Tibial nerve (tissue), 4 donors: ENCODE measurements around the gene ARID3A. TPM values are rescaled to one million over a fixed set of nuclear protein-coding genes. Genes with fewer than 3 reads are reported as not detected.

Experiments
- small RNA-seq: library from RNA; depleted of rRNA; stranded (forward); fragments of <200 nt; gene quantifications from one replicate; pipeline ENCODE3, GENCODE V24; 2016
- total RNA-seq, 4 donors: library from RNA; depleted of rRNA; stranded (reverse); fragments of >200 nt; gene quantifications; one replicate each; pipeline ENCODE4 v1.1.0, GENCODE V29; 2016

Gene ARID3A
- total RNA-seq, 4 donors from 2014 or later: 8.1 to 15.3 (median 12.5) TPM

Small RNA genes within 50 kb of the gene (small RNA-seq; reads per million reads assigned to genes)
- not detected for gene RNU6-2
- not detected for gene RNU6-9

Other genes with a start within 250 kb of the ARID3A start
- 100 to 1,000 TPM; 582 to 977 (median 642) TPM for gene FSTL3, start 249.6 kb upstream of the ARID3A start, total RNA-seq
- gene PRSS57, start 230.6 kb upstream of the ARID3A start, total RNA-seq: not detected
- gene PALM, start 217.1 kb upstream of the ARID3A start, total RNA-seq: 100 to 1,000 TPM in 1 of 4 donors, 10 to 100 TPM in 3; 65.7 to 101 (median 98.0) TPM
- gene MISP, start 174.9 kb upstream of the ARID3A start, total RNA-seq: under 1 TPM in 2 of 4 donors, not detected in 2; 0.20 to 0.30 TPM
- gene PTBP1, start 128.6 kb upstream of the ARID3A start, total RNA-seq: 100 to 1,000 TPM; 118 to 205 (median 141) TPM
- gene PLPPR3, start 104.1 kb upstream of the ARID3A start, total RNA-seq: not detected
- gene AZU1, start 98.2 kb upstream of the ARID3A start, total RNA-seq: under 1 TPM in 1 of 4 donors, not detected in 3; 0.42 TPM
- not detected for gene PRTN3, start 85.0 kb upstream of the ARID3A start, total RNA-seq
- 10 to 100 TPM in 1 of 4 donors, 1 to 10 TPM in 2, under 1 TPM in 1; 0.66 to 12.6 (median 4.2) TPM for gene ELANE, start 73.7 kb upstream of the ARID3A start, total RNA-seq
- gene CFD, start 66.4 kb upstream of the ARID3A start, total RNA-seq: 1,000 to 10,000 TPM; 1,040 to 7,538 (median 2,843) TPM
- 10 to 100 TPM; 49.6 to 67.5 (median 53.9) TPM for gene MED16, start 32.8 kb upstream of the ARID3A start, total RNA-seq
- not detected for gene RNU6-9, start 32.6 kb upstream of the ARID3A start, total RNA-seq
- gene R3HDM4, start 12.8 kb upstream of the ARID3A start, total RNA-seq: 10 to 100 TPM; 30.2 to 47.7 (median 37.6) TPM
- gene KISS1R, start 8.7 kb upstream of the ARID3A start, total RNA-seq: not detected
- 10 to 100 TPM; 23.3 to 90.6 (median 52.8) TPM for gene WDR18, start 58.3 kb downstream of the ARID3A start, total RNA-seq
- gene GRIN3B, start 74.4 kb downstream of the ARID3A start, total RNA-seq: 1 to 10 TPM in 1 of 4 donors, not detected in 3; 2.4 TPM
- 100 to 1,000 TPM; 229 to 459 (median 325) TPM for gene TMEM259, start 95.1 kb downstream of the ARID3A start, total RNA-seq
- gene RNU6-2, start 95.5 kb downstream of the ARID3A start, total RNA-seq: not detected
- 100 to 1,000 TPM in 1 of 4 donors, 10 to 100 TPM in 3; 69.9 to 122 (median 79.4) TPM for gene CNN2, start 100.6 kb downstream of the ARID3A start, total RNA-seq
- 10 to 100 TPM in 3 of 4 donors, 1 to 10 TPM in 1; 9.6 to 25.8 (median 13.7) TPM for gene ABCA7, start 114.1 kb downstream of the ARID3A start, total RNA-seq
- gene ARHGAP45, start 141.1 kb downstream of the ARID3A start, total RNA-seq: 10 to 100 TPM; 28.4 to 66.9 (median 38.6) TPM
- 100 to 1,000 TPM in 3 of 4 donors, 10 to 100 TPM in 1; 81.6 to 136 (median 121) TPM for gene POLR2E, start 169.3 kb downstream of the ARID3A start, total RNA-seq
- 100 to 1,000 TPM; 337 to 518 (median 493) TPM for gene GPX4, start 178.0 kb downstream of the ARID3A start, total RNA-seq
- gene SBNO2, start 248.2 kb downstream of the ARID3A start, total RNA-seq: 100 to 1,000 TPM in 1 of 4 donors, 10 to 100 TPM in 3; 26.6 to 105 (median 39.3) TPM